CD4-positive, alpha-beta T cell treated with Interleukin-4 for 1 hour (primary cell): ENCODE measurements around the gene SLAIN2.
"Not testable (repeated sequence)": the region's sequence is repeated elsewhere in the genome, so short reads cannot be mapped to it uniquely, and the experiment has no call there.

Experiments
- DNase-seq, 2 donors: peaks; one replicate each; pipeline ENCODE4 v3.0.0-alpha.2; 2020 to 2022

Gene SLAIN2

DNA sequence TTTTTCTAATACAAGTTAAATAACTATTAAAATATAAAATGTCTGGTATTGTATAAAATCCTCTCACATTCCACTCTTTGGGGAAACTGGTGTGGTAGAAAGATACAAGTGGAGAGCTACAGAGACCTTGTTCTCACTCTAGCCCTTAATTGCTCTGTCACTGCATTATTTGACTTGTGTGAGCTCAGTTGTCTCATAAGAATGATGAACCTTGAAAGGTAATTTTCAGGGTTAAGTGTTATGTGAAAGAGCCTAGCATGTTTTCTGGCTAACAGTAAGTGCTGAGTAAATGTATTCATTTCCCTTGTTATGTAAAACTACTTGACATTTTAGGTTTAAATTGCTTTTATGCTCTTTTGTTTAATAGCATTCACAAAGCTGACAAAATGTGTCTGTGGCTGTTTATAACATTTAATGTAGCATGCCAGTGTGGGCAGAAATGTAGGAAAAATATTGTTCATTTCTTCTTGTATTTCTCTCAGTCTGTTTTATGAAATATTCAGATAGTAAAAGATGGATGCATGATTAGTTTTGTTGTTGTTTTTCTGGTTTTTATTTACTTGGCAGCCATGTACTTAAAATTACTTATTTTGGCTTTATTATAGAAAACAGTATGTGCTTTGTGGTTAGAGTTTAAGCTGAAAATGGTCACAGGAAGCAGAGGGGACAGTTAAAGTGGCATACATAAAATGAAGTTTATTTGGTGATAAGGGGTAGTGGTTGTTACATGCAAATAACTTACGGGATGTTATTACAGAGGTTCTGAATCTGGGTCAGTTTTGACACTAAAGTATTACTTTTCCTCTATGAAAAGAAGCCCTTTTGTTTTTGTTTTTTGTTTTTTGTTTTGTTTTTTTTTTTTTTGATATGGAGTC, 29.2 kb downstream of the SLAIN2 start:
- DNase-seq: peak in 1 of 2 donors; percentile 7

DNA sequence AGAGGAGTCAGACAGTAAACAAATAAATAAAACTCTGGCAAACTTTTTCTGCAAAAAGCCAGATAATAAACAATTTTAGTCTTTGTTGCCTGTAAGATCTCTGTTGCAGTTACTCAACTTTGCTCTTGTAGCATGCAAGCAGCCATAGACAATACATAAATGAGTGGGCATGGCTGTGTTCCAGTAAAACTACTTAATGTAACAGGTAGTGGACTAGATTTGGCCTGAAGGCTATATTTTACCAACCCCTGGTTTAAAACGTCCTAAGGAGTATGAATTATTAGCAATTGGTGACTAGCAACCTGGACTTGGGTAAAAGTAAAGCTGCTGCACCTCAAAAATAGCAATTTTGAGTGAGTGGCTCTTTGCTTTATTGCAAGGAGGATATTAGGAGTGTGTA, 30.9 kb downstream of the SLAIN2 start:
- DNase-seq: no peak

DNA sequence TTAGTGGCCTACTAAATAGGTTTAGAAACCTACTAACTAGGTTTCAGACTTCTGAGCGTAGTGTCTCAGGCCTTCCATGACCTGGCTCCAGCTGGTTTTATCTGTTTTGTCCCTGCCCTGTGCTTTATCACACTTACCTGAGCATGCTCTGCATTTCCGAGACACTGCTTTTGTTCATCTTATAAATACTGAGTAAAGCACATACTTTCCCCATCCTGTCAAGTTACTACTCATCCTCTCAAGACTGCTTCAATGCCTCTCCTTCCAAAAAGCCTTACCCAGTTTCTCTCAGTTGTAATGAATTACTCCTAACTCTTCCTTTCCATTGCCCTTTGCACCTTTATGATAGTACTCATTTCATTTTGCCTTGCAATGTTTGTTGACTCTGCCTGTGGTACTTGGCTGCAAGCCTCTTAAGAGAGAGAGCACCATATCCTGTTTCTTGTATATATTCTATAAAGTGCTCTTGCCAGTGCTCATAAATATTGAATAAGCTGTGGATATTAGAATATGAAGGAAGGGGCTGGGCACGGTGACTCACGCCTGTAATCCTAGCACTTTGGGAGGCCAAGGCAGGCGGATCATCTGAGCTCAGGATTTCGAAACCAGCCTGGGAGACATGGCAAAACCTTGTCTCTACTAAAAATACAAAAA, 34.4 kb downstream of the SLAIN2 start:
- DNase-seq: peak in 1 of 2 donors; percentile 12

DNA sequence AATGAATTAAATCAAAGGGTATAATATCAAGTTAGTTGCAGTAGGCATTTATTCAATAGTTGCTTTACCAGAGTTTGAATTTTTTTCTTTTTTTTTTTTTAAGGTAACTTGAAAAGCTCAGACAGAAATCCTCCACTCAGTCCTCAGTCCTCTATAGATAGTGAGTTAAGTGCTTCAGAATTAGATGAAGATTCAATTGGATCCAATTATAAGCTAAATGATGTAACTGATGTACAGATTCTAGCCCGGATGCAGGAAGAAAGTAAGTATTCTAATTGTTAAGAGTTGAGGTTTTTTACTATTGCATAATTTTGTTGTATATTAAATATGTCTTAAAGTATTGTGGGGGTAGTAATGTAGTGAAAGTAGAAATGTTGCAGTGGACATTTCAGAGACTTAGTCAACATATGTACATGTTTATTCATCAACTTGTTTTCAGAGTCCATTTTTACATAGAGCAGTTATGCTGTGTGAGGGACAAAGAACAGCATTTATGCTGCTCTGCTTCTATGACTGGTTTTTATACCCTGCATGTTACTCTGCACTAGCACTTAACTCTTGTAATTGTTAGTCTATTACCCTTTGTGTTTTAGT, 38.4 kb downstream of the SLAIN2 start:
- DNase-seq: no peak

DNA sequence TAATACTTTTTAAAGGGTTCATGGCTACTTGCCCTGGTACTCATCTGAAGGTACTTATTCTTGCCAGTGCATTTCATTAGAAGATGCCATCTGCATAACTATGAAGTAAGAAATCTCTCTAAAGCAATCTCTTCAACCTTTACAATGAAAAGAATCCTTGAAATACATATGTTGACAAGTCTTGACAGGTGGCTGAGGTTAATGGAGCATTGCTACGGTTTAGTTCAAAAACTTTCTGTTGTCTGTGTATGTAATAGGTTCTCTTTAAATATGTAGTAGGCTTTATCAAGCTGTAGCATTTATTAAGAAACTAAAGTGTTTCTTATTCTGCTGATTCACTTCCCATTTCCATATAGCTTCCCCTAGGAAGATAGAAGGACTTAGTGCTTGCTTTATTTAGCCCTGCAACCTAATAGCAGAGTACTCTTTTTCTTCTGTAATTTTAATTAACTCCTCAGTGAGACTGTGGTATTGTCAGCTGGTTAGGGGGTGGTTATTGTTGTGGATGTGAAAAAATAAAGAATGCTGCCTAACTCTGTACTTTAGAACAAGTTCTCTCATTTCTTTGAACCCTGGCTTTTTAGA, 39.3 kb downstream of the SLAIN2 start:
- no peak for DNase-seq

DNA sequence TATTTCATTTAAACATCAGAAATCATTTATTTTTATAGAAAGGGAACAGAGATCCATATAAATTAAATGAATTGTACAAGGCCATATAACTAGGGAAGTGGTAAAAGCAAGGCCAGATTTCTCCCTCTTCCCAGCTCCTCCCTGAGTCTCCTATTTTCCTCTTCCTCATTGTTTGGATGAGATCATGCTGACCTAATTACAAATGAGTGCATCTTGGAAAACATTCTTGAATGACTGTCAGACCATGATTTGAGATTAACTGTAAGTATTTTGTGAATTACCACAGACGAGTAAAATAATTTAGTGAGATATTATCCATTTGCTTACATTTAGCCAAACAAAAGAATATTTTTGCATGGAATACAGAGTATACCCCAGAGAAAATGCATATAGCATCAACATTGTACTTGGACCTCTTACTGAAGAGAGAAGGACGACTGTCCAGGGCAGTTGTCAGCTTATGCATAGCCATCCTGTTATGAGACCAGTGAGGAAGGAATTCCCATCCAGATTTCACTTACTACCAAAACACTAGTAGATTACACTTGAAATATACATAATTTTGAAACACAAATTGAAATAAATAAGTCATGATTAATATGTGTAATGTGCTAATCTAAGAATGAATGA, 47.3 kb downstream of the SLAIN2 start:
- DNase-seq: no peak

DNA sequence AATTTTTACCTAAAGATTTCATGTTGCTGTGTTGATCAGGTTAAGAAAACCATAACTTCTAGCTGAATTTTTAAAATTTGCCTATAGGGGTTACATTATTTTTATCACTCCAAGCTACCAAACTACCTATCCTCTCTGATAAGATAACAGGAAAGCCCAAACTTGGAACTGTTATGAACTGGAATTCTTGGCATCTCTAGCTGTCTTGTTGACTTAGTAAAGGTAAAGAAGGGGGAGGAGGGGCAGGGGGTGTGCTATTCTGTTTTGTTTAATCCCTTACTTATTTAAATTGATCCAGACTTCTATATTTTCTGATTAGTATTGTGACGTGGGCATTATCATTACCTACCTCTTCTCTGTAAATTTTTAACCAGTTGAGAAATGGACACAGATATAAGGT, 54.7 kb downstream of the SLAIN2 start:
- DNase-seq: no peak

DNA sequence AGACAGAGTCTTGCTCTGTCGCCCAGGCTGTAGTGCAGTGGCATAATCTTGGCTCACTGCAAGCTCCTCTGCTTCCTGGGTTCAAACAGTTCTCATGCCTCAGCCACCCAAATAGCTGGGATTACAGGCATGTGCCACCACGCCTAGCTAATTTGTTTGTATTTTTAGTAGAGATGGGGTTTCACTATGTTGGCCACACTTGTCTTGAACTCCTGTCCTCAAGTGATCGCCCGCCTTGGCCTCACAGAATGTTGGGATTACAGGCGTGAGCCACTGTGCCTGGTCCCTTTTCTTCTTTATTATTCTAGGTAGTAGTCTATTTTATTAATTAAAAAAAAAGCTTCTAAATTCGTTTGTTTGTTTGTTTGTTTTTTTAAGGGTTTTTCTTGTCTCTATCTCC, 59.1 kb downstream of the SLAIN2 start:
- no peak for DNase-seq

DNA sequence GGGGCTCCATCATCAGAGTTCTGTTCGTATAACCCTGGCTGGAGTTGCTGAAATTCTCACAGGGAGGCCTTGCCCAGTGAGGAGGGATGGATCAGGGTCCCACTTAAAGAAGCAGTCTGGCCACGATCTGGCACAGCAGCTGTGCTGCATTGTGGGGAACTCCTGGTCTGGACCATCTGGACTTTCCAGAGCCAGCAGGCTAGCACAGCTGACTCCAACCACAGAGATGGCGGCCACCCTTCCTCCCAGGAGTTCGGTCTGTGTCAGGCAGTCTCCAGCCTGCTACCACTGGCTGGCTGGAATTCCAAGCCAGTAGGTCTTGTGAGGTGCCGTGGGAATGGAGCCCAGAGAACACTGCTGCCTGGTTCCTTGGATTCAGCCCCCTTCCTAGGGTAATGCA, 62.0 kb downstream of the SLAIN2 start:
- DNase-seq: no peak

DNA sequence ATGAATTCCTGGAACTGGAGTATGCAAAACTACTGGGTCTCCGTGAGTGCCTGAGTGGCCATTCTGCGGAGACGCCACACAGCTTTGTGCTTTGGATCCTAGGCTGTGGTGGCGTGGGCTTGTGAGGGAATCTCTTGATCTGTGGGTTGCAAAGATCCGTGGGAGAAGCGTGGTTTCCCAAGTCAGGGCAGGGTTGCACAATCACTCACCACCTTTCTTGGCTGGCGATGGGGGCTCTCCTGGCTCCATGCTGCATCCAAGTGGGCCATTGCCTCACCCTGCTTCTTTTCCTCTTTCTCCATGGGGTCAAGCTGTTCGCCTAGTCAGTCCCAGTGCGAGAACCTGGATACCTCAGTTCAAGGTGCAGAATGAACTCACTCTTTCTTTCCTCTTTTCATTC, 62.5 kb downstream of the SLAIN2 start:
- no peak for DNase-seq

DNA sequence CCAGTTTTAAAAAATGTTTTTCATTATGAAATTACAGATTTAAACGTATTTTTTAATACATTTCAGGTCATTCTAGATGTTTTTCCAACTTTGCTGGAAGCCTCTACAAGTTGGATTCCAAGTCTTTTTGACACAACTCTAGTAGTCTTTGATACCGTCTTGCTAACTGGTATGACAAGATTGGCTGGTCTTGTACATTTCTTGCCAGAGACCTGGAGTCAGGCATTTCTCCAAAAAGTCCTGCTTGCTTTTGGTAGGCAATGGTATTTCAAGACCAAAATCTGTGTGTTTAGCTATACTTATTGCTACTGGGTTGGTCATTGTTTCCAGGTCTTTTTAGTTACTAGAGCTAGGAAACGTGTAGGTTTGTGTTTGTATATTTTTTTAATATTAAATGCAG, 64.6 kb downstream of the SLAIN2 start:
- no peak for DNase-seq

DNA sequence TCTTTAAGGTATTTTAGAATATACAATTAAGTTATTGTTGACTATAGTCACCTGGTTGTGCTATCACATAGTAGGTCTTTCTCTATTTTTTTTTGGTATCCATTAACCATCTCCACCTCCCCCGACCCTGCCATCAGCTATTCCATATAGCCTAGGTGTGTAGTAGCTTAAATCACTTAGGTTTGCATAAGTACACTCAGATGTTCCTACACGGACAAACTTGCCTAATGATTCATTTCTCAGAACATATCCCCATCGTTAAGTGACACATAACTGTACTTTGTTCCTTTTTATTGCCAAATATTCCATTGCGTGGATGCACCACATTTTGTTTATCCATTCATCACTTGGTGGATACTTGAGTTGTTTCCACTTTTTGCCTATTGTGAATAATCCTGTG, 67.9 kb downstream of the SLAIN2 start:
- no peak for DNase-seq

DNA sequence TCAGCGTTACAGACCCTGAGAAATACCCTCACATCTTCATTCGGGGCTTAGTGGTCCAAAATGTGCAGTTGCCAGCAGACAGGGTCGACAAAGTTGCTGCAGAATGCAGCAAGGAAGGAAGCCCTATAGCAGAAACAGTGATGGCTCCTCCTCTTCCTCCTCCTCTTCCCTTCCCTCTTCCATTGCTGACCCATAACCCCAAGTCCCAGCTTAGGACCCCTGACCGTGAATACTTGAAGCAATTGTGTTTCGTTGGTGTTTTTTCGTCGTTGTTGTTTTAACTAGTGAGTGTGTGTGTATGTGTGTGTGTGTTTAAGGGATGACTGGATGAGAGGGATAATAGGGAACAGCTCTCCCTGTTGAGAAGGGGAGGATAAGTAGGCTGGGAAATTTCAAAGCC, 69.5 kb downstream of the SLAIN2 start:
- no peak for DNase-seq

DNA sequence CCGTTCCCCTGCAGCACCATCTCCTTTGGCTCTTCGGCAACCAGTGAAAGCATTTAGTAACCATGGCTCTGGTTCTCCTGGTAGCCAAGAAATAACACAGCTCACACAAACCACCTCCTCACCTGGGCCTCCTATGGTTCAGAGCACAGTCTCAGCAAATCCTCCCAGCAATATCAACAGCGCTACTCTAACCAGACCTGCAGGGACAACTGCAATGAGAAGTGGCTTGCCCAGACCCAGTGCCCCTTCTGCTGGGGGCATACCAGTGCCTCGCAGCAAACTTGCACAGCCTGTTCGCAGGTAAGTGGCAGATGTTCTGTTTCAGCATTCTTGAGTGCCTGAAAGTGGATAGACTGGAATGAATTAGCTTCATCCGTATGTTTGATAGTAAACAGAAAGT, 78.8 kb downstream of the SLAIN2 start:
- no peak for DNase-seq

DNA sequence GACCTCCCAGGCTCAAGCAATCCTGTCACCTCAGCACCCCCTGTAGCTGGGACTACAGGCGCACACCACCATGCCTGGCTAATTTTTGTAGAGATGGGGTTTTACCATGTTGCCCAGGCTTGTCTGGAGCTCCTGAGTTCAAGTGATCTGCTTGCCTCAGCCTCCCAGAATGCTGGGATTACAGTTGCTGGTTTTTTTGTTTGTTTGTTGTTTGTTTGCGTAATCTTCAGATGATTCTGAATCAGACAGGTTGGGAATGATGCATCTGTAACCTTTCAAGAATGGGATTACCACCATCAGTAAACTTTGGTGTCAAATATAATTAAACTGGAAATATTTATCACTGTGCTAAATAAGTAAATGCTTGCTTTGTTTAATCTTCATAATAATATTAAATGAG, 79.8 kb downstream of the SLAIN2 start:
- DNase-seq: no peak

DNA sequence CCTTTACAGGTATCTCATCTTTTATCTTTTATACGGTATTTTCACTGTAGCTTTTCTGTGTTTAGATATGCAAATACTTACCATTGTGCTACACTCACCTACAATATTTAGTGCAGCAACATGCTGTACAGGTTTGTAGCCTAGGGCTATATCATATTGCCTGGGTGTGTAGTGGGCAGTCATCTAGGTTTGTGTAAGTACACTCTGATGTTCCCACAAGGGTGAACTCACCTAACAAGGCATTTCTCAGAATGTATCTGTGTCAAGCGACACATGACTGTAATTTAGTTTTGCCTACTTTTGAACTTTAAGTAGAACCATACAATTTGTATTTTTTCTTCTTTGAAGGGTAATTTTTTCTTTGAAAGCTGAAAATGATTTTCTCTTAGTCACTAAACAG, 87.6 kb downstream of the SLAIN2 start:
- no peak for DNase-seq

DNA sequence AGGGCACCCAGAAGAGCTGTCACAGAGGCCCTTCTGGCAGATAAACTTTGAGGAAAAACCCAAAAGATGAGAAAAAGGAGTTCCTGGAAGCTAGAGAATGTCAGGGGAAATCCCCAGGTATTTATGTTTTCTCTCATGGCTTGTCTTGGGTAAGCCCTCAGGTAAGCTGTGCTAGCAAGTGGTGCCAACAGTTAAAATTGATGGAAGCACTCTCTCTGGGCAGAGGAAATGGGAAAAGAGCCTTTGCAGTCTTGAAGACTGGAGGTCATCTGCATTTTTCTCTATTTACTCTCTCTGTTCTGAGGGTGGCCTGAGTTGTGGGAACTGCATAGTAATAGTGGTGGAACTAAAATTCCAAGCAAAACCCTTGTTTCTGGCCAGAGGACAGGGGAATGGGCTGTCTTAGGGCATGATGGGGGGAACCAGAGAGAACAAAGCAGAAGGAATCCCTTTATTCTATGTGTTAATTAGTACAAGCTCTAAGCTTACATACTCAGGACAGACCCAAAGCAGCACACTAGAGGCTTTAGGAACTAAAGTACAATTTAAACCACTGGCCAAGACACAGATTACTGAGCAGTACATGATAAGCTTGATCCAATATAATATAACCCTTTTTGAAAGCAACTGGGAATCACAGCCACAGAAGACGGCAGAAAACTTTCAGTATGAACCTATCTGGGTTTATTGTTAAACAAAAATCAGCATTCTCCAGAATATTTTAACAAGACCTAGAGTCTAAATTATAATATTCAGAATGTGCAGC, 88.6 kb downstream of the SLAIN2 start:
- DNase-seq: no peak

DNA sequence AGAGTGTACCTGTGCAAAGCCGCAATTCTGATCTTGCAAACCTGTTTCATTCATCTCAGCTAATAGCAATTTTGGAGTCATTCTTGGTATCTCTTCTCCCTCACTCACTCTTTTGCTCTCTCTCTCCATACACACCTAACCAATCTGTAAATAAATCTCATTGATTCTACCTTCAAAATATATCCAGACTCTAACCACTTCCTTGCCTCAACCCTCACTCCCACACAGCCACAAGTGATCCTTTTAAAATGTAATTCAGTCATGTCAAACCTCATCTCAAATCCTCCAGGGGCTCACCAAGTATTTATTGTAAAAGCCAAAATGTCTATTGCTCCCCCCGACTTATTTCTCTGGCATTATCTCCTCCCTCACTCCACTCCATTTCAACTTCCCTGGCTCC, 90.1 kb downstream of the SLAIN2 start:
- DNase-seq: no peak

DNA sequence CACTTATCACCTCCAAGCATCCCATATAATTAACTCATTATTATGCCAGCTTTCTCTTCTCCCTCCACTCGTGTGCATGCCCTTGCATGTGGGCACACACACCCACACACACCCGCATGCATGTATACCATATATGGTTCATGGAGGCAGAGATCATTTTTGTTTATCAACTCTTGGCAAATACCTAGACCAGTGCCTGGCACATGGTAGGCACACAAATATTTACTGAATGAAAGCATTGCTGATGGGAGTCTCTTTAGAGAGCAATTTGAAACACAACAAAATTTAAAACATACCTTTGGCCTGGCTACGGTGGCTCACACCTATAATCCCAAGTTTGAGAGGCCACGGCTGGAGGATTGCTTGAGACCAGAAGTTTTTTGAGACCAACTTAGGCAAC, 90.7 kb downstream of the SLAIN2 start:
- no peak for DNase-seq

DNA sequence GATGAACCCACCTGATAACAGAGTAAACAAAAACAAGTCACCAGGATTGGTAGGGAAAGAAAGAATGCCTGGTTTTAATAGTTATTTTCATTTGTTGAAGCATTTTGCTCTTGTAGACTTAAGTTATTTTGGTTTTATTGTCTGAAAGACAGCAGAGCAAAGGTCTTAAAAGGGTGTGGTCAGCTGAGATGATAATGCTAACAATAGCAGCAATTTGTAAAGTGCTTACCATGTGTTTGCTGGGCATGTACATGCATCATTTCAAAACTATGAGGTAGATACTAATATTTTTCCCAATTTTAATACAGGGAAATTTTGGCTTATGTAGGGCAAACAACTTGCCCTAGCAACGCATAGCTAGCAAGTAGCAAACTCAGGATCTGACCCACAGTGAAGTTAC, 95.0 kb downstream of the SLAIN2 start:
- DNase-seq: no peak

DNA sequence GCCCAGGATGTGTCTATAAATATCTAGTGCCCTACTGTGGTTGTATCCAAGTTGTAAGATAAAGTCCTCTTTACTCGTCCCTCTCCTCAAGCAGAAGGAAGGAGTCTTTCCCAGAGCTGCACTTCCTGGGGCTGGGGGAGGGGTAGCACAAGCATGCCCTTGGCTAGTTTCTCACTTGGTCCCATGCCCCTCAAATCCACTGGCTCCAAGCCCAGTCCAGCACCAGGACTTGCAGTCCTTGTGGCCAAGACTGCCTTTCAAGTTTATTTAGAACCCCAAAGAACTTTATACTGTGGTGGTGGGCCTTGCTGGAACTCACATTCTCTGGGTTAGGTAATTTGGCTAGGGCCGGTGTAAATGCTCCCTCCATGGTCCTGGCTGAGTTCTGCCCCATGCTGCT, 98.7 kb downstream of the SLAIN2 start:
- DNase-seq: no peak

DNA sequence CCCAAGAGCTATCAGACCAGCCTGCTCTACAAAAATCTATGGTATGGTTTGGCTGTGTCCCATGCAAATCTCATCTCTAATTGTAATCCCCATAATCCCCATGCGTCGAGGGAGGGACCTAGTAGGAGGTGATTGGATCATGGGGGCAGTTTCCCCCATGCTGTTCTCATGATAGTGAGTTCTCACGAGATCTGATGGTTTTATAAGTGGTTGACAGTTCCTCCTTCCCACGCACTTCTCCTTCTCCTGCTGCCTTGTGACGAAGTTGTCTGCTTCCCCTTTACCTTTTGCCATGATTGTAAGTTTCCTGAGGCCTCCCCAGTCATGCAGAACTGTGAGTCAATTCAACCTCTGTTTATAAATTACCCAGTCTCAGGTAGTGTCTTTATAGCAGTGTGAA, 99.6 kb downstream of the SLAIN2 start:
- DNase-seq: not testable (repeated sequence)

DNA sequence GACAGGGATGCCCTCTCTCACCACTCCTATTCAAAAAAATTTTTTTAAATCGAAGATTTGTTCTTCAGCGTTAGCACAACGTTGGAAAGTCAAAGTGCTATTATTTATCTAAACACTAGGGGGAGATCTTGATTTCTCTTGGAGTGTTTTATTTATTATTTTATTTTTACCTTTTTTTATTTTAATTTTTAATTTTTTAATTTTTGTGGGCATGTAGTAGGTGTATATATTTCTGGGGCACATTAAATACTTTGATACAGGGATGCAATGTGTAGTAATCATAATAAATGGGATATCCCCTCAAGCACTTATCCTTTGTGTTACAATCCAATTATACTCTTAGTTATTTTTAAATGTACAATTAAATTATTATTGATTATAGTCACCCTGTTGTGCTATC, 104.4 kb downstream of the SLAIN2 start:
- DNase-seq: peak in 1 of 2 donors; percentile 18
